ENCODE results near the gene MEGF11. TPM values are rescaled to one million over a fixed set of nuclear protein-coding genes. Genes with fewer than 3 reads are reported as not detected.

MEGF11 gene
- total and polyA plus RNA-seq, 7 donors, result 0.04 to 0.05 TPM; not detected in 5

GRCh38 chr15:65960586-65960985 is 293.0 kb downstream of the MEGF11 start:
- H3K27ac ChIP-seq, result no peak overlapping the region
- no peaks in the 10 kb centered on the region for H3K4me1 ChIP-seq
- 39 to 52% (median 43%) methylated on average over 3 of the region's 3 CpGs for WGBS, 3 donors
- TF ChIP-seq CTCF (IDR thresholded peaks at IDR 0.05), result no peak
- H3K27me3 ChIP-seq (ENCODE audit: insufficient read depth in 3 of 3, low read length in 2 of 3), result peaks cover 0 to 24% (median 10%) of the 10 kb centered on the region in 3 donors
- intact Hi-C loops (cut with DNase I), result no loop called here
- ATAC-seq, result no peak
- H3K4me3 ChIP-seq, result no peak overlapping the region
- H3K9me3 ChIP-seq, result no peaks in the 10 kb centered on the region
- no peaks in the 10 kb centered on the region for H3K36me3 ChIP-seq (ENCODE audit: insufficient read depth in 1 of 2, low read depth in 1 of 2)
- no peak for DNase-seq

GRCh38 chr15:65958835-65959234 is 294.7 kb downstream of the MEGF11 start:
- H3K27me3 ChIP-seq (ENCODE audit: insufficient read depth in 3 of 3, low read length in 2 of 3), result peaks cover 0 to 14% (median under 1%) of the 10 kb centered on the region in 3 donors
- H3K4me1 ChIP-seq, result no peaks in the 10 kb centered on the region
- no peaks in the 10 kb centered on the region for H3K9me3 ChIP-seq
- no peak overlapping the region for H3K4me3 ChIP-seq
- no peaks in the 10 kb centered on the region for H3K36me3 ChIP-seq (ENCODE audit: insufficient read depth in 1 of 2, low read depth in 1 of 2)
- DNase-seq (no peak), ATAC-seq (no peak)
- 58 to 60% (median 58%) methylated on average over 3 of the region's 3 CpGs for WGBS, 3 donors
- intact Hi-C loops (cut with DNase I), result no loop called here
- no peak for TF ChIP-seq CTCF (IDR thresholded peaks at IDR 0.05)
- no peak overlapping the region for H3K27ac ChIP-seq

GRCh38 chr15:65957451-65957850 is 296.1 kb downstream of the MEGF11 start:
- intact Hi-C loops (cut with DNase I), result no loop called here

GRCh38 chr15:65956899-65957298 is 296.7 kb downstream of the MEGF11 start:
- DNase-seq, result no peak
- Histone ChIP-seq H3K27me3 (ENCODE audit: insufficient read depth in 3 of 3, low read length in 2 of 3) (no peaks in the 10 kb centered on the region), H3K9me3 (no peaks in the 10 kb centered on the region), H3K27ac (no peak overlapping the region), H3K4me3 (no peak overlapping the region), H3K36me3 (ENCODE audit: insufficient read depth in 1 of 2, low read depth in 1 of 2) (no peaks in the 10 kb centered on the region), H3K4me1 (no peaks in the 10 kb centered on the region)
- 82 to 91% (median 89%) methylated on average over 3 of the region's 3 CpGs for WGBS, 3 donors
- TF ChIP-seq CTCF (IDR thresholded peaks at IDR 0.05), result no peak
- intact Hi-C loops (cut with DNase I), result no loop called here
- ATAC-seq, result no peak

More at GRCh38 chr15:65957451-65957850, 296.1 kb downstream of the MEGF11 start:
- WGBS, 3 donors, result 22 to 33% (median 26%) methylated on average over 7 of the region's 7 CpGs
- no peaks in the 10 kb centered on the region for H3K4me1 ChIP-seq
- no peaks in the 10 kb centered on the region for H3K27me3 ChIP-seq (ENCODE audit: insufficient read depth in 3 of 3, low read length in 2 of 3)
- ATAC-seq (peak in 3 of 4 donors; percentile 44 to 68 (median 64)), DNase-seq (no peak)
- H3K27ac ChIP-seq, result no peak overlapping the region
- H3K9me3 ChIP-seq, result no peaks in the 10 kb centered on the region
- TF ChIP-seq CTCF (IDR thresholded peaks at IDR 0.05), result no peak
- no peaks in the 10 kb centered on the region for H3K36me3 ChIP-seq (ENCODE audit: insufficient read depth in 1 of 2, low read depth in 1 of 2)
- H3K4me3 ChIP-seq, result no peak overlapping the region

GRCh38 chr15:65956307-65956706 is 297.2 kb downstream of the MEGF11 start:
- WGBS, 3 donors, result 65 to 74% (median 73%) methylated on average over 2 of the region's 2 CpGs
- Histone ChIP-seq H3K4me1 (no peaks in the 10 kb centered on the region), H3K36me3 (ENCODE audit: insufficient read depth in 1 of 2, low read depth in 1 of 2) (no peaks in the 10 kb centered on the region), H3K27me3 (ENCODE audit: insufficient read depth in 3 of 3, low read length in 2 of 3) (no peaks in the 10 kb centered on the region), H3K27ac (no peak overlapping the region), H3K9me3 (no peaks in the 10 kb centered on the region), H3K4me3 (no peak overlapping the region)
- ATAC-seq, result no peak
- no peak for DNase-seq
- TF ChIP-seq CTCF (IDR thresholded peaks at IDR 0.05), result no peak
- intact Hi-C loops (cut with DNase I), result no loop called here
